ENCODE measurements around the gene ATG4A.

- TF ChIP-seq, protein P1, sequence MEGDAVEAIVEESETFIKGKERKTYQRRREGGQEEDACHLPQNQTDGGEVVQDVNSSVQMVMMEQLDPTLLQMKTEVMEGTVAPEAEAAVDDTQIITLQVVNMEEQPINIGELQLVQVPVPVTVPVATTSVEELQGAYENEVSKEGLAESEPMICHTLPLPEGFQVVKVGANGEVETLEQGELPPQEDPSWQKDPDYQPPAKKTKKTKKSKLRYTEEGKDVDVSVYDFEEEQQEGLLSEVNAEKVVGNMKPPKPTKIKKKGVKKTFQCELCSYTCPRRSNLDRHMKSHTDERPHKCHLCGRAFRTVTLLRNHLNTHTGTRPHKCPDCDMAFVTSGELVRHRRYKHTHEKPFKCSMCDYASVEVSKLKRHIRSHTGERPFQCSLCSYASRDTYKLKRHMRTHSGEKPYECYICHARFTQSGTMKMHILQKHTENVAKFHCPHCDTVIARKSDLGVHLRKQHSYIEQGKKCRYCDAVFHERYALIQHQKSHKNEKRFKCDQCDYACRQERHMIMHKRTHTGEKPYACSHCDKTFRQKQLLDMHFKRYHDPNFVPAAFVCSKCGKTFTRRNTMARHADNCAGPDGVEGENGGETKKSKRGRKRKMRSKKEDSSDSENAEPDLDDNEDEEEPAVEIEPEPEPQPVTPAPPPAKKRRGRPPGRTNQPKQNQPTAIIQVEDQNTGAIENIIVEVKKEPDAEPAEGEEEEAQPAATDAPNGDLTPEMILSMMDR (IDR thresholded peaks at IDR 0.05), result no peak
- no peak for TF ChIP-seq POLR2AphosphoS5 (IDR thresholded peaks at IDR 0.05)
Measured at GRCh38 chrX:108087792-108088191, 3.8 kb upstream of the ATG4A start.

Data from breast epithelium (tissue), 3 donors.